ENCODE results near the gene MAP4K2. TPM values are rescaled to one million over a fixed set of nuclear protein-coding genes. Genes with fewer than 3 reads are reported as not detected.

Gene MAP4K2
- polyA plus RNA-seq, 1 of the 3 experiments (the other 2 are of a cell fraction), result 20.0 TPM

DNA sequence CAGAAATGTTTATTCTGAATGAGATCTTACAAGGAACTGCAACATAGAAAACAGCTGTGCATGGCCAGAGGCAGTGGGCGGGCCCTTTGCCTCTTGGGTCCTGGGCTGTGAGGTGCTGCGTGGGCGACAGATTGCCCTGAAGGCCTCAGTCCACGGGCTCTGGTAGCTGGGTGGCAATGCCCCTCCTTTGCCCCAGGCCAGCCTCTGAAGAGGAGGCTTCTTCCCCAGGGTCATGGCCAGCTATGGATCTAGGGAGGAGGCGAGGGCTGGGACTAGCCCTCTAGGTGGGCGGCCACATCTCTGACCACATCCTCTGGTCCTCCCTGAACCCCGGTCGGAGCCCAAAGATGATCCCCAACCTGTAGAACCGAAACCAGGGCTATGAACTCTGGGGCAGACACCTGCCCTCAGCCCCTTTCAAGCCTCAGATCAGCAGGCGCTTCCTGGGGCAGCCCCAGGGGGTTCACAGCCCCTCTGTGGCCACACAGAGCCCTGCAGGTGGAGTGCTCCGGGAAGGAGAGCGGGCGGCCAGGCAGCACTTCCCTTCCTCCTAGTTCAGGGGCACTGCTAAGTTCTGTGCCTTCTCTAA lies 48.1 kb upstream of the MAP4K2 start:
- H3K27me3 ChIP-seq (ENCODE audit: insufficient read depth), result no peaks in the 10 kb centered on the region
- no peak overlapping the region for H2AFZ ChIP-seq (ENCODE audit: low read depth)
- 100% methylated on average over 5 of the region's 13 CpGs for WGBS (ENCODE audit: low lambda C conversion rate)
- peaks cover 7 to 11% of the 10 kb centered on the region in 2 experiments for H3K36me3 ChIP-seq (replicated peaks in 1 of 2; ENCODE audit: control insufficient read depth in 1 of 2, insufficient read depth in 2 of 2, low read length in 1 of 2)
- DNase-seq, result no peak
- H3K9me3 ChIP-seq, result no peaks in the 10 kb centered on the region
- POLR2A ChIA-PET, result no interaction called here
- CTCF ChIA-PET, result interaction anchor here (1.1 to 12.8 kb wide), 5 partner anchors 12 to 163 kb away, joined by 3 to 530 read pairs (median 6); partner anchors contain the start of genes ARL2 and EHD1
- H4K20me1 ChIP-seq (ENCODE audit: insufficient read depth), result no peaks in the 10 kb centered on the region
- peaks cover 2% of the 10 kb centered on the region; the same call in 1 of the 2 replicates for H3K79me2 ChIP-seq (ENCODE audit: insufficient read depth)
- no peak overlapping the region for H3K9ac ChIP-seq
- H3F3A ChIP-seq (replicated peaks; ENCODE audit: insufficient read depth), result peaks cover 10% of the 10 kb centered on the region
- no peak overlapping the region for H3K27ac ChIP-seq (ENCODE audit: low read depth in 2 of 2, low read length in 1 of 2)
- H3K4me1 ChIP-seq (ENCODE audit: control insufficient read depth in 1 of 2, insufficient read depth in 2 of 2, low read depth in 1 of 2, low read length in 1 of 2), result peaks cover 7 to 18% of the 10 kb centered on the region in 2 experiments; a peak in 3 of 4 replicates
- H3K9me2 ChIP-seq, result no peaks in the 10 kb centered on the region
- TF ChIP-seq, protein P1, sequence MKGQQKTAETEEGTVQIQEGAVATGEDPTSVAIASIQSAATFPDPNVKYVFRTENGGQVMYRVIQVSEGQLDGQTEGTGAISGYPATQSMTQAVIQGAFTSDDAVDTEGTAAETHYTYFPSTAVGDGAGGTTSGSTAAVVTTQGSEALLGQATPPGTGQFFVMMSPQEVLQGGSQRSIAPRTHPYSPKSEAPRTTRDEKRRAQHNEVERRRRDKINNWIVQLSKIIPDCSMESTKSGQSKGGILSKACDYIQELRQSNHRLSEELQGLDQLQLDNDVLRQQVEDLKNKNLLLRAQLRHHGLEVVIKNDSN (IDR thresholded peaks at IDR 0.05; ENCODE audit: borderline replicate concordance, low read depth), result no peak
- TF ChIP-seq RAD21 (IDR thresholded peaks at IDR 0.05; ENCODE audit: low read length) (no peak), CHD2 (IDR thresholded peaks at IDR 0.05; ENCODE audit: low read length, partially characterized antibody) (no peak), NRF1 (IDR thresholded peaks at IDR 0.05; ENCODE audit: low read depth, low read length) (no peak)
- TF ChIP-seq, protein P2, sequence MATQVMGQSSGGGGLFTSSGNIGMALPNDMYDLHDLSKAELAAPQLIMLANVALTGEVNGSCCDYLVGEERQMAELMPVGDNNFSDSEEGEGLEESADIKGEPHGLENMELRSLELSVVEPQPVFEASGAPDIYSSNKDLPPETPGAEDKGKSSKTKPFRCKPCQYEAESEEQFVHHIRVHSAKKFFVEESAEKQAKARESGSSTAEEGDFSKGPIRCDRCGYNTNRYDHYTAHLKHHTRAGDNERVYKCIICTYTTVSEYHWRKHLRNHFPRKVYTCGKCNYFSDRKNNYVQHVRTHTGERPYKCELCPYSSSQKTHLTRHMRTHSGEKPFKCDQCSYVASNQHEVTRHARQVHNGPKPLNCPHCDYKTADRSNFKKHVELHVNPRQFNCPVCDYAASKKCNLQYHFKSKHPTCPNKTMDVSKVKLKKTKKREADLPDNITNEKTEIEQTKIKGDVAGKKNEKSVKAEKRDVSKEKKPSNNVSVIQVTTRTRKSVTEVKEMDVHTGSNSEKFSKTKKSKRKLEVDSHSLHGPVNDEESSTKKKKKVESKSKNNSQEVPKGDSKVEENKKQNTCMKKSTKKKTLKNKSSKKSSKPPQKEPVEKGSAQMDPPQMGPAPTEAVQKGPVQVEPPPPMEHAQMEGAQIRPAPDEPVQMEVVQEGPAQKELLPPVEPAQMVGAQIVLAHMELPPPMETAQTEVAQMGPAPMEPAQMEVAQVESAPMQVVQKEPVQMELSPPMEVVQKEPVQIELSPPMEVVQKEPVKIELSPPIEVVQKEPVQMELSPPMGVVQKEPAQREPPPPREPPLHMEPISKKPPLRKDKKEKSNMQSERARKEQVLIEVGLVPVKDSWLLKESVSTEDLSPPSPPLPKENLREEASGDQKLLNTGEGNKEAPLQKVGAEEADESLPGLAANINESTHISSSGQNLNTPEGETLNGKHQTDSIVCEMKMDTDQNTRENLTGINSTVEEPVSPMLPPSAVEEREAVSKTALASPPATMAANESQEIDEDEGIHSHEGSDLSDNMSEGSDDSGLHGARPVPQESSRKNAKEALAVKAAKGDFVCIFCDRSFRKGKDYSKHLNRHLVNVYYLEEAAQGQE (IDR thresholded peaks at IDR 0.05; ENCODE audit: low read depth, low read length), result no peak
- TF ChIP-seq, protein P3, sequence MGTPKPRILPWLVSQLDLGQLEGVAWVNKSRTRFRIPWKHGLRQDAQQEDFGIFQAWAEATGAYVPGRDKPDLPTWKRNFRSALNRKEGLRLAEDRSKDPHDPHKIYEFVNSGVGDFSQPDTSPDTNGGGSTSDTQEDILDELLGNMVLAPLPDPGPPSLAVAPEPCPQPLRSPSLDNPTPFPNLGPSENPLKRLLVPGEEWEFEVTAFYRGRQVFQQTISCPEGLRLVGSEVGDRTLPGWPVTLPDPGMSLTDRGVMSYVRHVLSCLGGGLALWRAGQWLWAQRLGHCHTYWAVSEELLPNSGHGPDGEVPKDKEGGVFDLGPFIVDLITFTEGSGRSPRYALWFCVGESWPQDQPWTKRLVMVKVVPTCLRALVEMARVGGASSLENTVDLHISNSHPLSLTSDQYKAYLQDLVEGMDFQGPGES (IDR thresholded peaks at IDR 0.05; ENCODE audit: low read depth, low read length), result no peak
- no peak overlapping the region for H3K4me2 ChIP-seq
- H3K4me3 ChIP-seq (ENCODE audit: low read depth in 2 of 2, low read length in 1 of 2), result no peak overlapping the region

DNA sequence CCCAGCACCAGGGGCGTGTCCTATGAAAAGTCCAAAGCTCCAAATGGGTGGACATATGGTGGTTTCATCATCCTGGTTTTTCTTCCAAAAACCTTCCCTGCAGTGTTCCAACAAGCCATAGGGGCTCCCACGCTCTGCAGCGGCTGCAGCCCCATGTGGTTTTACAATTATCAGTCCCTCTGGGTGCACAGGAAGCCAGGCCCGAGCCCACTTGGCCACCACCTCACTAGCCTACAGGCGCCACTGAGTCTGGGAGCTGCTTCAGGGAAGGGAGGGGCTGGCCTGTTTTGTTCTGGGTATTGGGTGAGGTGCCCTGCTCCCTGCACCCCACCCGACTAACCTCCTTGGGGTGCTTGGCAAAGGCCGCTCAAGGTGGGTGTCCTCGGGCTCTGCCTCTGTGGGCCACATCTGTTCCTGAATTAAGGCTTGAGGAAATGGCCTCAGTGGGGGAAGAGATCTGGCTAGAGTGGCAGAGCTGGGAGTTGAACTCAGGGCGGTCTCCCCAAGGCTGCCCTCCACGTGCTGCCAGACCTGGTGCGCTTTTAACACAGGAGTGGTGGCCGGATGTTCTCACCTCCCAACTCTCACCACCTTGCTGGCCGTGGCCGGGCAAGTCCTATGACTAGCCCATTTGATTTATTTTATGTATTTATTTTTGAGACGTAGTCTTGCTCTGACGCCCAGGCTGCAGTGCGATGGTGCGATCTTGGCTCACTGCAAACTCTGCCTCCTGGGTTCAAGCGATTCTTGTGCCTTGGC lies 46.8 kb upstream of the MAP4K2 start:
- Histone ChIP-seq H3K4me3 (ENCODE audit: low read depth in 2 of 2, low read length in 1 of 2) (no peak overlapping the region), H3K79me2 (ENCODE audit: insufficient read depth) (no peaks in the 10 kb centered on the region; the same call in 1 of the 2 replicates), H3K9me2 (no peaks in the 10 kb centered on the region), H3K36me3 (replicated peaks in 1 of 2; ENCODE audit: control insufficient read depth in 1 of 2, insufficient read depth in 2 of 2, low read length in 1 of 2) (peaks cover 7 to 11% of the 10 kb centered on the region in 2 experiments), H3K27me3 (ENCODE audit: insufficient read depth) (no peaks in the 10 kb centered on the region), H4K20me1 (ENCODE audit: insufficient read depth) (no peaks in the 10 kb centered on the region), H3K4me2 (no peak overlapping the region), H3K9ac (no peak overlapping the region), H3K4me1 (ENCODE audit: control insufficient read depth in 1 of 2, insufficient read depth in 2 of 2, low read depth in 1 of 2, low read length in 1 of 2) (peaks cover 3 to 9% of the 10 kb centered on the region in 2 experiments; a peak in 3 of 4 replicates), H2AFZ (ENCODE audit: low read depth) (no peak overlapping the region), H3F3A (replicated peaks; ENCODE audit: insufficient read depth) (peaks cover 15% of the 10 kb centered on the region), H3K27ac (ENCODE audit: low read depth in 2 of 2, low read length in 1 of 2) (no peak overlapping the region), H3K9me3 (no peaks in the 10 kb centered on the region)
- DNase-seq, result no peak
- 96% methylated on average over 14 of the region's 19 CpGs for WGBS (ENCODE audit: low lambda C conversion rate)
- CTCF ChIA-PET, result interaction anchor here (1.1 to 12.8 kb wide), 10 partner anchors 9 to 261 kb away, joined by 3 to 530 read pairs (median 5); partner anchors contain the start of genes ARL2 and EHD1
- POLR2A ChIA-PET, result no interaction called here
- TF ChIP-seq, protein P1 (IDR thresholded peaks at IDR 0.05; ENCODE audit: borderline replicate concordance, low read depth), result no peak
- TF ChIP-seq RAD21 (IDR thresholded peaks at IDR 0.05; ENCODE audit: low read length) (no peak), TAF1 (IDR thresholded peaks at IDR 0.05; ENCODE audit: borderline replicate concordance, low read depth, low read length) (no peak), NRF1 (IDR thresholded peaks at IDR 0.05; ENCODE audit: low read depth, low read length) (no peak), RXRA (IDR thresholded peaks at IDR 0.05; ENCODE audit: borderline replicate concordance, low read depth) (no peak), EP300 (IDR thresholded peaks at IDR 0.05; ENCODE audit: borderline replicate concordance in 1 of 2, low read depth in 1 of 2, low read length in 1 of 2) (no peak), EZH2phosphoT487 (IDR thresholded peaks at IDR 0.05; ENCODE audit: borderline replicate concordance, low read depth) (no peak), RFX5 (IDR thresholded peaks at IDR 0.05; ENCODE audit: low read length) (no peak)
- TF ChIP-seq, protein P4, sequence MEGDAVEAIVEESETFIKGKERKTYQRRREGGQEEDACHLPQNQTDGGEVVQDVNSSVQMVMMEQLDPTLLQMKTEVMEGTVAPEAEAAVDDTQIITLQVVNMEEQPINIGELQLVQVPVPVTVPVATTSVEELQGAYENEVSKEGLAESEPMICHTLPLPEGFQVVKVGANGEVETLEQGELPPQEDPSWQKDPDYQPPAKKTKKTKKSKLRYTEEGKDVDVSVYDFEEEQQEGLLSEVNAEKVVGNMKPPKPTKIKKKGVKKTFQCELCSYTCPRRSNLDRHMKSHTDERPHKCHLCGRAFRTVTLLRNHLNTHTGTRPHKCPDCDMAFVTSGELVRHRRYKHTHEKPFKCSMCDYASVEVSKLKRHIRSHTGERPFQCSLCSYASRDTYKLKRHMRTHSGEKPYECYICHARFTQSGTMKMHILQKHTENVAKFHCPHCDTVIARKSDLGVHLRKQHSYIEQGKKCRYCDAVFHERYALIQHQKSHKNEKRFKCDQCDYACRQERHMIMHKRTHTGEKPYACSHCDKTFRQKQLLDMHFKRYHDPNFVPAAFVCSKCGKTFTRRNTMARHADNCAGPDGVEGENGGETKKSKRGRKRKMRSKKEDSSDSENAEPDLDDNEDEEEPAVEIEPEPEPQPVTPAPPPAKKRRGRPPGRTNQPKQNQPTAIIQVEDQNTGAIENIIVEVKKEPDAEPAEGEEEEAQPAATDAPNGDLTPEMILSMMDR (IDR thresholded peaks at IDR 0.05), result no peak
- TF ChIP-seq, protein P3 (IDR thresholded peaks at IDR 0.05; ENCODE audit: low read depth, low read length), result no peak
